ENCODE data around the gene VAMP1. TPM values are rescaled to one million over a fixed set of nuclear protein-coding genes. Genes with fewer than 3 reads are reported as not detected.

The VAMP1 gene
- total RNA-seq, 1 experiment from 2014 or later, result 13.9 TPM

GRCh38 chr12:6444031-6444430, 26.4 kb downstream of the VAMP1 start:
- Histone ChIP-seq H3K9me3 (ENCODE audit: low read length) (no peaks in the 10 kb centered on the region), H3K4me2 (ENCODE audit: low read length) (no peak overlapping the region), H3K27me3 (ENCODE audit: low read length) (no peaks in the 10 kb centered on the region), H3K9ac (ENCODE audit: low read length) (no peak overlapping the region), H3F3A (ENCODE audit: low read length, unreplicated experiment) (no peaks in the 10 kb centered on the region), H3K27ac (ENCODE audit: low read length) (no peak overlapping the region), H3K9me2 (replicated peaks; ENCODE audit: low read length) (no peaks in the 10 kb centered on the region), H3K36me3 (ENCODE audit: low read depth, low read length) (no peaks in the 10 kb centered on the region), H2AFZ (ENCODE audit: low read length) (no peak overlapping the region), H3K79me2 (ENCODE audit: low read length) (no peaks in the 10 kb centered on the region), H3K4me1 (ENCODE audit: insufficient read depth, low read length) (no peaks in the 10 kb centered on the region), H4K20me1 (ENCODE audit: low read length) (no peaks in the 10 kb centered on the region), H3K4me3 (ENCODE audit: low read length) (no peak overlapping the region)
- ATAC-seq (no peak), DNase-seq (no peak)
- BruUV-seq (replicated peaks), result no TSS peak
- TF ChIP-seq EZH2 (IDR thresholded peaks at IDR 0.05; ENCODE audit: low read length, unreplicated experiment), result no peak
- no peak for TF ChIP-seq EZH2phosphoT487 (IDR thresholded peaks at IDR 0.05; ENCODE audit: borderline replicate concordance, low read length)
- TF ChIP-seq CTCF (conservative IDR thresholded peaks at IDR 0.05; ENCODE audit: low read depth, low read length), result no peak
- intact Hi-C loops (cut with micrococcal nuclease), result no loop called here
- CTCF ChIA-PET, result no interaction called here
- POLR2A ChIA-PET (ENCODE audit: unreplicated experiment), result no interaction called here

GRCh38 chr12:6443361-6443983, 27.0 kb downstream of the VAMP1 start:
- no peak overlapping the region for H3K27ac ChIP-seq (ENCODE audit: low read length)
- no peaks in the 10 kb centered on the region for H3K9me3 ChIP-seq (ENCODE audit: low read length)
- ATAC-seq (no peak), DNase-seq (no peak)
- H3K36me3 ChIP-seq (ENCODE audit: low read depth, low read length), result no peaks in the 10 kb centered on the region
- no peaks in the 10 kb centered on the region for H3K79me2 ChIP-seq (ENCODE audit: low read length)
- no peaks in the 10 kb centered on the region for H3K27me3 ChIP-seq (ENCODE audit: low read length)
- H3K4me2 ChIP-seq (ENCODE audit: low read length), result no peak overlapping the region
- H4K20me1 ChIP-seq (ENCODE audit: low read length), result no peaks in the 10 kb centered on the region
- H2AFZ ChIP-seq (ENCODE audit: low read length), result no peak overlapping the region
- H3F3A ChIP-seq (ENCODE audit: low read length, unreplicated experiment), result no peaks in the 10 kb centered on the region
- BruUV-seq (replicated peaks), result no TSS peak
- CTCF ChIA-PET, result interaction anchor here (0.6 kb wide), 1 partner anchor 51 kb away, joined by 4 read pairs; no protein-coding TSS in a partner anchor
- H3K9me2 ChIP-seq (replicated peaks; ENCODE audit: low read length), result no peaks in the 10 kb centered on the region
- no peak overlapping the region for H3K9ac ChIP-seq (ENCODE audit: low read length)
- no peak for TF ChIP-seq CTCF (conservative IDR thresholded peaks at IDR 0.05; ENCODE audit: low read depth, low read length)
- no peak for TF ChIP-seq EZH2phosphoT487 (IDR thresholded peaks at IDR 0.05; ENCODE audit: borderline replicate concordance, low read length)
- TF ChIP-seq EZH2 (IDR thresholded peaks at IDR 0.05; ENCODE audit: low read length, unreplicated experiment), result no peak
- POLR2A ChIA-PET (ENCODE audit: unreplicated experiment), result no interaction called here
- no peaks in the 10 kb centered on the region for H3K4me1 ChIP-seq (ENCODE audit: insufficient read depth, low read length)
- intact Hi-C loops (cut with micrococcal nuclease), result no loop called here
- no peak overlapping the region for H3K4me3 ChIP-seq (ENCODE audit: low read length)

GRCh38 chr12:6442836-6443235, 27.6 kb downstream of the VAMP1 start:
- Histone ChIP-seq H2AFZ (ENCODE audit: low read length) (no peak overlapping the region), H3K9me3 (ENCODE audit: low read length) (no peaks in the 10 kb centered on the region), H3K9me2 (replicated peaks; ENCODE audit: low read length) (no peaks in the 10 kb centered on the region), H3K4me3 (ENCODE audit: low read length) (no peak overlapping the region), H3K27me3 (ENCODE audit: low read length) (no peaks in the 10 kb centered on the region), H3K79me2 (ENCODE audit: low read length) (no peaks in the 10 kb centered on the region), H3K4me2 (ENCODE audit: low read length) (no peak overlapping the region), H3K4me1 (ENCODE audit: insufficient read depth, low read length) (no peaks in the 10 kb centered on the region), H3K9ac (ENCODE audit: low read length) (no peak overlapping the region), H3K36me3 (ENCODE audit: low read depth, low read length) (no peaks in the 10 kb centered on the region), H4K20me1 (ENCODE audit: low read length) (no peaks in the 10 kb centered on the region), H3F3A (ENCODE audit: low read length, unreplicated experiment) (no peaks in the 10 kb centered on the region), H3K27ac (ENCODE audit: low read length) (no peak overlapping the region)
- no peak for TF ChIP-seq CTCF (conservative IDR thresholded peaks at IDR 0.05; ENCODE audit: low read depth, low read length)
- no peak for TF ChIP-seq EZH2 (IDR thresholded peaks at IDR 0.05; ENCODE audit: low read length, unreplicated experiment)
- TF ChIP-seq EZH2phosphoT487 (IDR thresholded peaks at IDR 0.05; ENCODE audit: borderline replicate concordance, low read length), result no peak
- DNase-seq (no peak), ATAC-seq (no peak)
- CTCF ChIA-PET, result interaction anchor here (0.6 kb wide), 1 partner anchor 52 kb away, joined by 4 read pairs; no protein-coding TSS in a partner anchor
- intact Hi-C loops (cut with micrococcal nuclease), result no loop called here
- BruUV-seq (replicated peaks), result no TSS peak
- POLR2A ChIA-PET (ENCODE audit: unreplicated experiment), result no interaction called here
